NT2/D1 (cell line): ENCODE results near the gene ADH1C.

Experiments
- DNase-seq: peaks from one replicate; pipeline ENCODE4 v3.0.0-alpha.2; 2011; ENCODE audit warnings: low read depth, low spot score
- H3K27me3 ChIP-seq: 2 replicates; pipeline ENCODE4 v1.6.0; 2011; ENCODE audit warnings: mild to moderate bottlenecking; ENCODE audit not compliant: insufficient read length, insufficient read depth
- H3K36me3 ChIP-seq: 2 replicates; pipeline ENCODE4 v1.6.1; 2011; ENCODE audit warnings: mild to moderate bottlenecking, low read length, mixed read lengths; ENCODE audit not compliant: insufficient read depth, insufficient read length
- H3K4me1 ChIP-seq: 2 replicates; pipeline ENCODE4 v1.5.1; 2011; ENCODE audit not compliant: insufficient read depth, insufficient read length
- H3K4me3 ChIP-seq: 2 replicates; pipeline ENCODE4 v1.5.1; 2011; ENCODE audit warnings: low read depth; ENCODE audit not compliant: insufficient read length
- H3K9ac ChIP-seq: 2 replicates; pipeline ENCODE4 v1.6.0; 2011; ENCODE audit warnings: low read depth; ENCODE audit not compliant: insufficient read length
- H3K9me3 ChIP-seq: 2 replicates; pipeline ENCODE4 v1.5.1; 2011; ENCODE audit warnings: mild to moderate bottlenecking, low read length; ENCODE audit not compliant: insufficient read depth
- SUZ12 ChIP-seq: IDR thresholded peaks from 2 replicates; pipeline ENCODE4 v1.6.1; 2011; ENCODE audit not compliant: insufficient read length, insufficient read depth; ENCODE audit errors: extremely low read depth
- YY1 ChIP-seq: IDR thresholded peaks from 2 replicates; pipeline ENCODE4 v1.6.1; 2011; ENCODE audit not compliant: insufficient read length, insufficient read depth
- ZNF274 ChIP-seq: IDR thresholded peaks from 2 replicates; pipeline ENCODE4 v1.6.1; 2011; ENCODE audit warnings: mild to moderate bottlenecking, low read depth, low read length

ADH1C gene

GRCh38 chr4:99290848-99291786 lies 61.4 kb downstream of the ADH1C start, which contains the start of gene ADH1A:
TSS of gene ADH1A (minus strand) at chr4:99290985. CDS start at chr4:99290914, 71 bp downstream.
- Histone ChIP-seq H3K27me3 (no peaks in the 10 kb centered on the region), H3K36me3 (no peaks in the 10 kb centered on the region), H3K4me3 (no peak within 1 kb of the TSS), H3K9me3 (no peaks in the 10 kb centered on the region), H3K4me1 (no peaks in the 10 kb centered on the region), H3K9ac (no peak within 1 kb of the TSS)
- TF ChIP-seq YY1 (no peak), SUZ12 (no peak), ZNF274 (no peak)
- DNase-seq = no peak
